ENCODE data around the gene RNU6-7.

DNA sequence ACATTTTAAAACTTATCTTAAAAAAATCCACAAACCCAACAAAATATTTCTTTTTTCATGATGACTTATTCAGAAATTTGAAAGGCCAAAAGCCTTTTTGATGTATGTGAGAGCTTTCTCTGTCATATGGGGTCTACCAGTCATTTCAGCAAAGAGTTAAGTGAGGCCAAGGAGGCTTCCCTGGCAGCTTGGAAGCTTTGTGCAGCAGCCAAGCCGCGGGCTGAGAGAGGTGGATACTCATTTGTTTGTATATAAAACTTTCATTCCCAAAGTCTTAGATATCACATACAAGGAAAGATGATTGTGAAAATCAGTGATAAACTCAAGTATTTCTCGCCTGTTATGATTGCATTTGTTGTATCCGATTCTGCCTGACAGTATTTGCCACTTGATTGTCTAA, 49.7 kb downstream of the RNU6-7 start:
- TF ChIP-seq, protein P1, sequence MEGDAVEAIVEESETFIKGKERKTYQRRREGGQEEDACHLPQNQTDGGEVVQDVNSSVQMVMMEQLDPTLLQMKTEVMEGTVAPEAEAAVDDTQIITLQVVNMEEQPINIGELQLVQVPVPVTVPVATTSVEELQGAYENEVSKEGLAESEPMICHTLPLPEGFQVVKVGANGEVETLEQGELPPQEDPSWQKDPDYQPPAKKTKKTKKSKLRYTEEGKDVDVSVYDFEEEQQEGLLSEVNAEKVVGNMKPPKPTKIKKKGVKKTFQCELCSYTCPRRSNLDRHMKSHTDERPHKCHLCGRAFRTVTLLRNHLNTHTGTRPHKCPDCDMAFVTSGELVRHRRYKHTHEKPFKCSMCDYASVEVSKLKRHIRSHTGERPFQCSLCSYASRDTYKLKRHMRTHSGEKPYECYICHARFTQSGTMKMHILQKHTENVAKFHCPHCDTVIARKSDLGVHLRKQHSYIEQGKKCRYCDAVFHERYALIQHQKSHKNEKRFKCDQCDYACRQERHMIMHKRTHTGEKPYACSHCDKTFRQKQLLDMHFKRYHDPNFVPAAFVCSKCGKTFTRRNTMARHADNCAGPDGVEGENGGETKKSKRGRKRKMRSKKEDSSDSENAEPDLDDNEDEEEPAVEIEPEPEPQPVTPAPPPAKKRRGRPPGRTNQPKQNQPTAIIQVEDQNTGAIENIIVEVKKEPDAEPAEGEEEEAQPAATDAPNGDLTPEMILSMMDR (conservative IDR thresholded peaks at IDR 0.05), result no peak
- TF ChIP-seq EZH2 (IDR thresholded peaks at IDR 0.05; ENCODE audit: low read depth), result no peak

Measured in PC-9 (cell line).